Spleen (tissue), 11 donors: Measurements from ENCODE around the gene CORIN. TPM values are rescaled to one million over a fixed set of nuclear protein-coding genes. Genes with fewer than 3 reads are reported as not detected.

Source experiments
- DNase-seq: peaks from one replicate; pipeline ENCODE4 v3.0.0-alpha.2; 2020
- H3K27ac ChIP-seq, 8 donors: fragments of 200-600 bp; sonication (generic) in 7 of 8; 1 replicate in 4 of 8; 2 replicates in 4 of 8; pipeline versions ENCODE4 v1.5.0 to v1.8.0; 2016 to 2021; ENCODE audit warnings: inconsistent platforms in 4 of 8, mild to moderate bottlenecking in 4 of 8, moderate library complexity in 1 of 8
- H3K27me3 ChIP-seq, 7 donors: fragments of 200-600 bp; sonication (generic) in 6 of 7; replicated peaks in 1 of 7; 1 replicate in 4 of 7; 2 replicates in 3 of 7; pipeline versions ENCODE4 v1.5.0 to v1.8.0; 2016 to 2021; ENCODE audit warnings: inconsistent platforms in 3 of 7, mild to moderate bottlenecking in 1 of 7
- H3K36me3 ChIP-seq, 6 donors: fragments of 200-600 bp; sonication (generic) in 5 of 6; 1 replicate in 4 of 6; 2 replicates in 2 of 6; pipeline versions ENCODE4 v1.5.0 to v1.8.0; 2016 to 2021; ENCODE audit warnings: inconsistent platforms in 2 of 6
- H3K4me1 ChIP-seq, 6 donors: fragments of 200-600 bp; sonication (generic) in 5 of 6; 1 replicate in 3 of 6; 2 replicates in 3 of 6; pipeline versions ENCODE4 v1.5.0 to v1.8.0; 2016 to 2021; ENCODE audit warnings: inconsistent platforms in 3 of 6
- H3K4me3 ChIP-seq, 8 donors: fragments of 200-600 bp; sonication (generic) in 7 of 8; 1 replicate in 4 of 8; 2 replicates in 4 of 8; pipeline versions ENCODE4 v1.5.0 to v1.8.0; 2016 to 2021; ENCODE audit warnings: inconsistent platforms in 4 of 8, mild to moderate bottlenecking in 4 of 8, moderate library complexity in 2 of 8
- H3K9me3 ChIP-seq, 8 donors: fragments of 200-600 bp; sonication (generic) in 7 of 8; 1 replicate in 4 of 8; 2 replicates in 4 of 8; pipeline versions ENCODE4 v1.5.0 to v1.8.0; 2016 to 2021; ENCODE audit warnings: inconsistent platforms in 4 of 8
- POLR2A ChIP-seq, 3 donors: fragments of 450-650 bp; IDR thresholded peaks; one replicate each; pipeline ENCODE4 v1.5.1; 2017; ENCODE audit warnings: antibody characterized with exemption in 3 of 3, mild to moderate bottlenecking in 1 of 3
- POLR2AphosphoS5 ChIP-seq, 3 donors: sonication (generic); formaldehyde crosslinking; IDR thresholded peaks; one replicate each; pipeline ENCODE4 v1.5.1; 2017; ENCODE audit warnings: antibody characterized with exemption in 3 of 3
- WGBS, 5 donors: extraction: QIAGEN DNeasy Blood & Tissue Kit in 3 of 5; methylation state at CpG; one replicate each; pipeline versions ENCODE4 v1.1.5 to v1.1.7; 2013 to 2018; 5-methylcytosine and 5-hydroxymethylcytosine counted together
- intact Hi-C: fragments of 100-400 bp; cut with DNase I; formaldehyde crosslinking; loops from one replicate; pipeline ENCODE4 v1.15.0; 2023; ENCODE audit warnings: low total_unique reads
- polyA plus RNA-seq, 3 donors: library from polyadenylated mRNA; stranded (reverse); fragments of 200-250 nt; gene quantifications; one replicate each; pipeline ENCODE4 v1.2.1, GENCODE V29; 2013
- total RNA-seq, 7 donors: library from RNA; depleted of rRNA in 3 of 7; stranded (reverse); fragments of >200 nt in 3 of 7; fragmentation: NEBNext Ultra II Directional in 4 of 7; extraction: Animal tissue kit (Norgen Biotek cat#: 25700) in 4 of 7; gene quantifications; one replicate each; pipeline versions ENCODE4 v1.1.0 to v1.2.1, GENCODE V29; 2016 to 2021
- TF ChIP-seq, protein P1 (sequence below), 11 experiments: fragments of 200-600 bp in 7 of 11; fragments of 450-650 bp in 4 of 11; sonication (generic) in 4 of 11; IDR thresholded peaks in 8 of 11; conservative IDR thresholded peaks in 3 of 11; 1 replicate in 7 of 11; 2 replicates in 4 of 11; pipeline versions ENCODE4 v1.4.0 to v1.8.0; 2016 to 2021; ENCODE audit warnings: antibody characterized with exemption in 11 of 11, inconsistent platforms in 4 of 11, mild to moderate bottlenecking in 1 of 11
- donor health status: healthy with polysubstance abuse.
- donor health status: DM: no; HTN: no; CAD: no; lungs with moderate emphysema.
- donor health status: DM: no; HTN: no; CAD: no.
- donor health status: Bipolar disorder and iron deficiency.
- donor health status: healthy.
- donor health status: DM: no; HTN: no; CAD: no.
- donor health status: DM: yes; HTN: yes; CAD: no.

The CORIN gene
- total and polyA plus RNA-seq, 10 donors: 0.23 to 12.3 (median 0.85) TPM

DNA sequence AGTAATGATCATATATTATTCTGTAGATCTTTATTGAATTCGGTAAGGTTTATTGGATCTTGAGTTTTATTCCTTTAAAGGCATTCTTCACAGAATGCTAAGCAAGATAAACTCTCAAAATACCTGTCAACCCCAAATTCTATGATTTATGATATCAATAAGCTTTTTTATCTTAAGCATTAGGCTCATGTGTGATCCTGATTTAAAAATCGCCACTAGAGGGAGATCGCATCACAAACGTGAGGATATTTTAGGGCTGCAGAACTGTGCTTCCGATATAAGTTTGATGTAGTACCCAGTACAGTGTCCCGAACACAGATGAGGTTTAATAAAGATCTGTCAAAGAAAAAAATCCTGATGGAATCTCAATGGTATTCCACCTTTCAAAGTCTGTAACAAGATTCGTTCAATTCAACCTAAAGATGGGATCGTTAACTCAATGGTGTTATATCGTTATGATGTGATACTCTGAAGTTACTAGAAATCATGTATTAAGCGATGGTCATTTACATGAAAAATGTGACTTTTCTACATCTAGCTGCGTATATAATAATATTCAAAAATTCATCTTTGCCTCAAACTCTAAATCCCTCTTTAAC lies 169.0 kb downstream of the CORIN start:
- intact Hi-C loops: no loop called here
- TF ChIP-seq POLR2A (IDR thresholded peaks at IDR 0.05) (no peak), POLR2AphosphoS5 (IDR thresholded peaks at IDR 0.05) (no peak)
- TF ChIP-seq, protein P1, sequence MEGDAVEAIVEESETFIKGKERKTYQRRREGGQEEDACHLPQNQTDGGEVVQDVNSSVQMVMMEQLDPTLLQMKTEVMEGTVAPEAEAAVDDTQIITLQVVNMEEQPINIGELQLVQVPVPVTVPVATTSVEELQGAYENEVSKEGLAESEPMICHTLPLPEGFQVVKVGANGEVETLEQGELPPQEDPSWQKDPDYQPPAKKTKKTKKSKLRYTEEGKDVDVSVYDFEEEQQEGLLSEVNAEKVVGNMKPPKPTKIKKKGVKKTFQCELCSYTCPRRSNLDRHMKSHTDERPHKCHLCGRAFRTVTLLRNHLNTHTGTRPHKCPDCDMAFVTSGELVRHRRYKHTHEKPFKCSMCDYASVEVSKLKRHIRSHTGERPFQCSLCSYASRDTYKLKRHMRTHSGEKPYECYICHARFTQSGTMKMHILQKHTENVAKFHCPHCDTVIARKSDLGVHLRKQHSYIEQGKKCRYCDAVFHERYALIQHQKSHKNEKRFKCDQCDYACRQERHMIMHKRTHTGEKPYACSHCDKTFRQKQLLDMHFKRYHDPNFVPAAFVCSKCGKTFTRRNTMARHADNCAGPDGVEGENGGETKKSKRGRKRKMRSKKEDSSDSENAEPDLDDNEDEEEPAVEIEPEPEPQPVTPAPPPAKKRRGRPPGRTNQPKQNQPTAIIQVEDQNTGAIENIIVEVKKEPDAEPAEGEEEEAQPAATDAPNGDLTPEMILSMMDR (IDR thresholded peaks at IDR 0.05 in 8 of 11, conservative IDR thresholded peaks at IDR 0.05 in 3 of 11): peak in 10 of 11 experiments; percentile 29 to 70 (median 54)
- Histone ChIP-seq H3K9me3 (no peaks in the 10 kb centered on the region), H3K27ac (no peak overlapping the region), H3K4me3 (no peak overlapping the region), H3K4me1 (no peaks in the 10 kb centered on the region), H3K27me3 (peaks cover 0 to 16% (median 0%) of the 10 kb centered on the region in 7 donors), H3K36me3 (no peaks in the 10 kb centered on the region)
- no peak for DNase-seq
- 33 to 35% (median 34%) methylated on average over 11 of the region's 11 CpGs for WGBS, 5 donors

DNA sequence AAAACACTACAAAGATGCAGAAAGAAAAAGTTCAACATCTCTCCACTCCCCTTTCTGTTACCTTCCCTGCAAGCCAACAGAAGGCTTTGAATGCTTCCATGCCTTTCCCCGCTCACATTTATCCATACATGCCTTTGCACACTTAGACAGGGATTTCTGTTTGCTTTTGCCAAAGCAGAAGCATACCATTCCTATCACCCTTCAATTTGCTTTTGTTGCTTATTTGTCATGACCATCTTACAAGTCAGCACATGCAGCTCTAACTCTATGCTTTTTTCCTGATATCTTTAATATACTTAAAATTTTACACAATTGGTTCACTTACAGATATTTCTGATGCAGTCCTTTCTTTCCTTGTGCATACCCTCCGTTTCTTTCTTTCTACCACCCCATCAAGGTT lies 169.6 kb downstream of the CORIN start:
- Histone ChIP-seq H3K36me3 (no peaks in the 10 kb centered on the region), H3K4me1 (no peaks in the 10 kb centered on the region), H3K9me3 (no peaks in the 10 kb centered on the region), H3K27ac (no peak overlapping the region), H3K27me3 (peaks cover 0 to 16% (median 0%) of the 10 kb centered on the region in 7 donors), H3K4me3 (no peak overlapping the region)
- no peak for DNase-seq
- 83 to 91% (median 89%) methylated on average over 2 of the region's 2 CpGs for WGBS, 5 donors
- intact Hi-C loops: no loop called here
- TF ChIP-seq, protein P1 (IDR thresholded peaks at IDR 0.05 in 8 of 11, conservative IDR thresholded peaks at IDR 0.05 in 3 of 11): no peak
- TF ChIP-seq POLR2A (IDR thresholded peaks at IDR 0.05): no peak
- no peak for TF ChIP-seq POLR2AphosphoS5 (IDR thresholded peaks at IDR 0.05)

DNA sequence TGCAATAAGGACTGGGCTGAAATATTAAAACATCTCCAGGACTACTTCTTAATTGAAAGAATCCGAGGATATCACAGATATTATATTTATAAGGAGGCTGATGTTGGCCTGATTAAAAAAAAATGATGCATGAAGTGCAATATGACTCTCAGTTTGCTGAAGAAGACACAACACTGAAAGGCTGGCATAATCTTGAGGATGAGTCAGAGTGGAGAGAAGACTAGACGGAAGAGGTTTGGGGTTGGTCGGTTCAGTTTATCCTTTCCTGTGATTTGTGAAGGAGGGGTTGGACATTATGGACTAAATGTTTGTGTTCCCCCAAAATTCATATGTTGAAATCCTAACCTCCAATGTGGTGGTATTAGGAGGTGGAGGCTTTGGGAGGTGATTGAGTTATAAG lies 170.3 kb downstream of the CORIN start:
- Histone ChIP-seq H3K36me3 (no peaks in the 10 kb centered on the region), H3K4me1 (no peaks in the 10 kb centered on the region), H3K27me3 (peaks cover 0 to 16% (median 0%) of the 10 kb centered on the region in 7 donors), H3K4me3 (no peak overlapping the region), H3K9me3 (no peaks in the 10 kb centered on the region), H3K27ac (no peak overlapping the region)
- TF ChIP-seq, protein P1 (IDR thresholded peaks at IDR 0.05 in 8 of 11, conservative IDR thresholded peaks at IDR 0.05 in 3 of 11): no peak
- TF ChIP-seq POLR2A (IDR thresholded peaks at IDR 0.05): no peak
- TF ChIP-seq POLR2AphosphoS5 (IDR thresholded peaks at IDR 0.05): no peak
- intact Hi-C loops: no loop called here
- DNase-seq: no peak
- WGBS, 5 donors: 77 to 93% (median 84%) methylated on average over 3 of the region's 3 CpGs

GRCh38 chr4:47664051-47664826 lies 173.6 kb downstream of the CORIN start:
- no peak overlapping the region for H3K4me3 ChIP-seq
- DNase-seq: no peak
- H3K4me1 ChIP-seq: no peaks in the 10 kb centered on the region
- TF ChIP-seq, protein P1 (IDR thresholded peaks at IDR 0.05 in 8 of 11, conservative IDR thresholded peaks at IDR 0.05 in 3 of 11): no peak
- TF ChIP-seq POLR2AphosphoS5 (IDR thresholded peaks at IDR 0.05): no peak
- intact Hi-C loops: no loop called here
- no peak overlapping the region for H3K27ac ChIP-seq
- no peaks in the 10 kb centered on the region for H3K36me3 ChIP-seq
- no peaks in the 10 kb centered on the region for H3K9me3 ChIP-seq
- H3K27me3 ChIP-seq: peaks cover 0 to 16% (median 0%) of the 10 kb centered on the region in 7 donors
- WGBS, 5 donors: 87 to 93% (median 89%) methylated on average over 8 of the region's 8 CpGs
